Mesothelial cell of epicardium (in vitro differentiated cells): Measurements from ENCODE around the gene CLDN10. TPM values are rescaled to one million over a fixed set of nuclear protein-coding genes. Genes with fewer than 3 reads are reported as not detected.

Experiments used
- DNase-seq, 2 experiments: peaks; one replicate each; pipeline ENCODE4 v3.0.0; 2021; ENCODE audit warnings: low spot score in 2 of 2; ENCODE audit not compliant: unreplicated experiment in 2 of 2
- H3K27ac Mint-ChIP-seq: 2 replicates; pipeline ENCODE4 v1.8.0; 2021; ENCODE audit warnings: mixed read lengths
- H3K27me3 Mint-ChIP-seq: 2 replicates; pipeline ENCODE4 v1.8.0; 2021; ENCODE audit warnings: low read depth, mixed read lengths
- H3K36me3 Mint-ChIP-seq: 2 replicates; pipeline ENCODE4 v1.8.0; 2021; ENCODE audit warnings: mixed read lengths
- H3K4me1 Mint-ChIP-seq: 2 replicates; pipeline ENCODE4 v1.8.0; 2021; ENCODE audit warnings: mixed read lengths
- H3K4me3 Mint-ChIP-seq: 2 replicates; pipeline ENCODE4 v1.8.0; 2021; ENCODE audit warnings: mild to moderate bottlenecking, moderate library complexity, mixed read lengths
- H3K9me3 Mint-ChIP-seq: 2 replicates; pipeline ENCODE4 v1.8.0; 2021; ENCODE audit warnings: mixed read lengths
- total RNA-seq: library from RNA; stranded (reverse); gene quantifications from 3 replicates; pipeline ENCODE4 v1.2.1, GENCODE V29; 2021
- TF ChIP-seq, protein P1 (sequence below): fragments of 200-600 bp; sonication (generic); IDR thresholded peaks from one replicate; pipeline ENCODE4 v1.5.0; 2021; ENCODE audit warnings: antibody characterized with exemption; ENCODE audit not compliant: unreplicated experiment

CLDN10 gene, protein sequence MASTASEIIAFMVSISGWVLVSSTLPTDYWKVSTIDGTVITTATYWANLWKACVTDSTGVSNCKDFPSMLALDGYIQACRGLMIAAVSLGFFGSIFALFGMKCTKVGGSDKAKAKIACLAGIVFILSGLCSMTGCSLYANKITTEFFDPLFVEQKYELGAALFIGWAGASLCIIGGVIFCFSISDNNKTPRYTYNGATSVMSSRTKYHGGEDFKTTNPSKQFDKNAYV
- total RNA-seq, result 1.1 to 2.0 TPM (median 1.5 TPM) in 3 replicates

DNA sequence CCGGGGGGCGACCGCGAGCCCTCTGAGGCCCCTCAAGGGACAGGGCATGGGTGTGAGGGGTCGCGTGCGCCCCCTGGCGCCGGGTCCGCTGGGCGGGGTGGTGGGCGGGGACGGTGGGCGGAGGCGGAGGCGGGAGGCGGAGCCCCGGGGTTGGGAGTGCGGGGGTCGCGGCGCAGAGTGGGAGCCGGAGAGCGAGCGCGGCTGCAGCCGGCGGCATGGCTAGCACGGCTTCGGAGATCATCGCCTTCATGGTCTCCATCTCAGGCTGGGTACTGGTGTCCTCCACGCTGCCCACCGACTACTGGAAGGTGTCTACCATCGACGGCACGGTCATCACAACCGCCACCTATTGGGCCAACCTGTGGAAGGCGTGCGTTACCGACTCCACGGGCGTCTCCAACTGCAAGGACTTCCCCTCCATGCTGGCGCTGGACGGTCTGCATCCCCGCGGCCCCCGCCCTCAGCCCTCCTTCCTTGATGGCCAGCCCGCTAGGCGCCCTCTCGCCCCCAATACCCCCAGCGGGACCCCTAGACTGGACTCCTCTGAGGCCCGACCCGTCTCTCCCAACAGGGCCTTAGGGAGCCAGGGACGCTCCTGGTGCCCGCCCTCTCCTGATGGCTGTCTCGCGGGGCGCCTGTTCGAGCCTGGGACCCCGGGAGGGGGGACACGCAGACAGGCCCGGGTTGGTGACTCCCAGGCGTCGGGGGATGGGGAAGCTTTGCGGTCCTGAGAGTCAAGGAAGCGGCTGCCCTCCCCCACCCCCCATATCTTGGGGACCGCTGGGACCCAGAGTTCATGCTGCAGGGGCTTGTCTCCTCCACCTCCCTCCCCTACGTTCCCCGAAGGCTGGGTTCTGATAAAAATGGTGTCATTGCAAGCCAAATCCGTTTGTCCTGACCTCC, at the start of gene CLDN10:
CLDN10 (plus strand) TSS at position 182 of the 903 bp plus-strand sequence; CDS start at position 216, 34 bp downstream.
- Mint-ChIP-seq H3K9me3 (peaks cover 4% of the 10 kb centered on the region), H3K27ac (no peak within 1 kb of the TSS), H3K27me3 (peaks cover 45% of the 10 kb centered on the region), H3K4me3 (peak within 1 kb of the TSS; percentile 71), H3K36me3 (no peaks in the 10 kb centered on the region), H3K4me1 (peaks cover 13% of the 10 kb centered on the region)
- peak; percentile 58 to 63 for DNase-seq
- TF ChIP-seq, protein P1, sequence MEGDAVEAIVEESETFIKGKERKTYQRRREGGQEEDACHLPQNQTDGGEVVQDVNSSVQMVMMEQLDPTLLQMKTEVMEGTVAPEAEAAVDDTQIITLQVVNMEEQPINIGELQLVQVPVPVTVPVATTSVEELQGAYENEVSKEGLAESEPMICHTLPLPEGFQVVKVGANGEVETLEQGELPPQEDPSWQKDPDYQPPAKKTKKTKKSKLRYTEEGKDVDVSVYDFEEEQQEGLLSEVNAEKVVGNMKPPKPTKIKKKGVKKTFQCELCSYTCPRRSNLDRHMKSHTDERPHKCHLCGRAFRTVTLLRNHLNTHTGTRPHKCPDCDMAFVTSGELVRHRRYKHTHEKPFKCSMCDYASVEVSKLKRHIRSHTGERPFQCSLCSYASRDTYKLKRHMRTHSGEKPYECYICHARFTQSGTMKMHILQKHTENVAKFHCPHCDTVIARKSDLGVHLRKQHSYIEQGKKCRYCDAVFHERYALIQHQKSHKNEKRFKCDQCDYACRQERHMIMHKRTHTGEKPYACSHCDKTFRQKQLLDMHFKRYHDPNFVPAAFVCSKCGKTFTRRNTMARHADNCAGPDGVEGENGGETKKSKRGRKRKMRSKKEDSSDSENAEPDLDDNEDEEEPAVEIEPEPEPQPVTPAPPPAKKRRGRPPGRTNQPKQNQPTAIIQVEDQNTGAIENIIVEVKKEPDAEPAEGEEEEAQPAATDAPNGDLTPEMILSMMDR, result peak; percentile 55

DNA sequence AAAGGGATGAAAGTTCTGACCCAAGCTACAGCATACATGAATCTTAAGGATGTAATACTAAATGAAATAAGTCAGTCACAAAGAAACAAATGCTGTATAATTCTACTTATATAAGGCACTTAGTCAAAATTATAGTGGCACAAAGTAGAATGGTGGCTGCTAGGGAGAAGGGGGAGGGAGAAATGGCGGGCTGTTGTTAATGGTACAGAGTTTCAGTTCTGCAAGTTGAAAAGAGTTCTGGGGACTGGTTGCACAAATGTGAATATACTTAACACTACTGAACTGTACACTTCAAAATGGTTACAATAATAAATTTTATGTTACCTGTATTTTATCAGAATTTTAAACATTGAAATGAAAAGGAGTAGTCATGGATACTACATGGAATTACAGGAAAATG, 48.9 kb upstream of the CLDN10 start:
- Mint-ChIP-seq H3K4me3 (no peak overlapping the region), H3K27ac (no peak overlapping the region), H3K9me3 (peaks cover 31% of the 10 kb centered on the region), H3K4me1 (no peaks in the 10 kb centered on the region), H3K36me3 (peaks cover 4% of the 10 kb centered on the region), H3K27me3 (no peaks in the 10 kb centered on the region)
- no peak for DNase-seq
- TF ChIP-seq, protein P1, result no peak

DNA sequence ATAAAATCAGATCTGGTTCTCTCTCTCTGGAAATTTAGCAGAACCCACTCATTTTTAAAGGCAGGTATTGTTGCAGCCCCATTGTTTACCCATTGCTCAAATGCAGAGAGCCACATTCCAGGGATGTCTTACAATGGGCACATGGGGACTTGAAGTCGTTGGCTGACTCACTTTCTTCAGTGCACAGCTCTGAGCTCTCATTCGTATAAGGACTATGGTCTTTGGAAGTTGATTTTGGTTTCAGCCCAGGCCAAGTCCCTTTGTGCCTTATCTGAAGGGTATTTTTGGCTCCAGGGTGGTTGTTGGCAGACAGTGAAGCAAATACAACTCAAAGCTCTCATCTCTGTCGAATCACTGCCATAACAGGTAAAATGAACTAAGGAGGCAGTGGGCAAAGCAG, 47.3 kb upstream of the CLDN10 start:
- H3K27ac Mint-ChIP-seq, result no peak overlapping the region
- no peak overlapping the region for H3K4me3 Mint-ChIP-seq
- peaks cover 4% of the 10 kb centered on the region for H3K36me3 Mint-ChIP-seq
- peaks cover 28% of the 10 kb centered on the region for H3K9me3 Mint-ChIP-seq
- TF ChIP-seq, protein P1, result no peak
- no peak for DNase-seq
- H3K4me1 Mint-ChIP-seq, result no peaks in the 10 kb centered on the region
- H3K27me3 Mint-ChIP-seq, result no peaks in the 10 kb centered on the region

DNA sequence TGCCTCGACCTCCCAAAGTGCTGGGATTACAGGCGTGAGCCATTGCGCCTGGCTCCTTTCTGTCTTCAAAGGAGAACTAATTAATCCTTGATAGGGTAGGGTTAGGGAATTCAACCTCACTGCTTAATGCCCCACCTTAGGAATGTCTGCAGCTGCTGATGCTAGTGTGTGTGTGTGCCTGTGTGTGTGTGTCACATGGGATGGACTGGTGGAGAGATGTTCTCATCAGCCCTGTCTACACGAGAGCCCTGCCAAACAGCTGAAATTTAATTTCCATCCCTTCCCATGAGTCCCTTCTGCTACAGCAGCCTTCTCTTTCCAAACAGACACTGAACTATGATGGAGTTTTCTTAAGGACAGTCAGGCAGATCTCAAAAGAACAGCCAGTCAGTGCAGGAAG, 46.5 kb upstream of the CLDN10 start:
- H3K36me3 Mint-ChIP-seq, result no peaks in the 10 kb centered on the region
- no peak for DNase-seq
- H3K27me3 Mint-ChIP-seq, result no peaks in the 10 kb centered on the region
- TF ChIP-seq, protein P1, result no peak
- H3K27ac Mint-ChIP-seq, result no peak overlapping the region
- peaks cover 22% of the 10 kb centered on the region for H3K9me3 Mint-ChIP-seq
- H3K4me3 Mint-ChIP-seq, result no peak overlapping the region
- H3K4me1 Mint-ChIP-seq, result no peaks in the 10 kb centered on the region

DNA sequence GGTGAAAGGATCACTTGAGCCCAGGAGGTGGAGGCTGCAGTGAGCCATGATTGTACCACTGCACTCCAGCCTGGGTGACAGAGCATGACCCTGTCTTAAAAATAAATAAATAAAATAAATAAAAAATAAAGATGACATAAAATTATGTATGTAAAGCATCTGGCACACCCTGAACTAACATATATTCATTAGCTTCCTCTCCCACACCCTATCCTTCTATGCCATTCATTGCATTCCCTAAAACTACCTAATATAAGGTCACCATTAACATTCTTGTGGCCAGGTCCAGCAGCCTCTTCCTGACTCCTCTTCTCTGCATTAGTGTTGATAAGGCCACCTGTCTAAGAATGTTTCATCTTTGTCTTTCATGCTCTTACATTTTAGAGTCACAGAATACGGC, 44.5 kb upstream of the CLDN10 start:
- DNase-seq, result no peak
- Mint-ChIP-seq H3K4me3 (no peak overlapping the region), H3K27me3 (no peaks in the 10 kb centered on the region), H3K9me3 (peaks cover 9% of the 10 kb centered on the region), H3K36me3 (no peaks in the 10 kb centered on the region), H3K27ac (no peak overlapping the region), H3K4me1 (no peaks in the 10 kb centered on the region)
- TF ChIP-seq, protein P1, result no peak
